ENCODE results near the gene SND1. TPM values are rescaled to one million over a fixed set of nuclear protein-coding genes. Genes with fewer than 3 reads are reported as not detected.

The SND1 gene
- total and polyA plus RNA-seq, 7 donors = 29.2 to 72.8 (median 48.2) TPM

DNA sequence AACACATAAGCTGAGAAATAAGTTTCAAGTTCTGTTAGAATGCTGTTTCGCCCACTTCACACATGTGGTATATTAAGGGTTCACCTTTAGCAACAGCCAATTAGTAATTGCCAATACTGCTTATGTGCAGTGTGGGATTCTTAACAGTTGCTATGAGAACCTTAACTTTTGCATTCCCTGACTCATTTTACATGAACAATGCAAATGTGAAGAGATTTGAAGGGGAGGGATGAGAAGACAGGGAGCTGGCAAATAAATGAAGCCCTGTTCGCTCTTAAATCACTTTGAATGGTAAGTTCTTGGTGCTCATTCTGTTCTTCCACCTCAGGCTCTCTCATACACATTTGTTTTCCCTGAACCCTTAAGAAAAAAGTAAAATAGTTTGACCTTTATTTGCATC is 296.9 kb downstream of the SND1 start:
- DNase-seq = no peak
- Histone ChIP-seq H3K9me3 (no peaks in the 10 kb centered on the region), H3K27ac (no peak overlapping the region), H3K4me3 (no peak overlapping the region), H3K36me3 (ENCODE audit: insufficient read depth in 1 of 2, low read depth in 1 of 2) (no peaks in the 10 kb centered on the region), H3K27me3 (ENCODE audit: insufficient read depth in 3 of 3, low read length in 2 of 3) (no peaks in the 10 kb centered on the region), H3K4me1 (no peaks in the 10 kb centered on the region)
- WGBS, 3 donors = 97 to 100% (median 99%) methylated on average over 2 of the region's 2 CpGs
- intact Hi-C loops (cut with DNase I) = no loop called here
- TF ChIP-seq, protein P1, sequence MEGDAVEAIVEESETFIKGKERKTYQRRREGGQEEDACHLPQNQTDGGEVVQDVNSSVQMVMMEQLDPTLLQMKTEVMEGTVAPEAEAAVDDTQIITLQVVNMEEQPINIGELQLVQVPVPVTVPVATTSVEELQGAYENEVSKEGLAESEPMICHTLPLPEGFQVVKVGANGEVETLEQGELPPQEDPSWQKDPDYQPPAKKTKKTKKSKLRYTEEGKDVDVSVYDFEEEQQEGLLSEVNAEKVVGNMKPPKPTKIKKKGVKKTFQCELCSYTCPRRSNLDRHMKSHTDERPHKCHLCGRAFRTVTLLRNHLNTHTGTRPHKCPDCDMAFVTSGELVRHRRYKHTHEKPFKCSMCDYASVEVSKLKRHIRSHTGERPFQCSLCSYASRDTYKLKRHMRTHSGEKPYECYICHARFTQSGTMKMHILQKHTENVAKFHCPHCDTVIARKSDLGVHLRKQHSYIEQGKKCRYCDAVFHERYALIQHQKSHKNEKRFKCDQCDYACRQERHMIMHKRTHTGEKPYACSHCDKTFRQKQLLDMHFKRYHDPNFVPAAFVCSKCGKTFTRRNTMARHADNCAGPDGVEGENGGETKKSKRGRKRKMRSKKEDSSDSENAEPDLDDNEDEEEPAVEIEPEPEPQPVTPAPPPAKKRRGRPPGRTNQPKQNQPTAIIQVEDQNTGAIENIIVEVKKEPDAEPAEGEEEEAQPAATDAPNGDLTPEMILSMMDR (IDR thresholded peaks at IDR 0.05) = no peak
- no peak for ATAC-seq

DNA sequence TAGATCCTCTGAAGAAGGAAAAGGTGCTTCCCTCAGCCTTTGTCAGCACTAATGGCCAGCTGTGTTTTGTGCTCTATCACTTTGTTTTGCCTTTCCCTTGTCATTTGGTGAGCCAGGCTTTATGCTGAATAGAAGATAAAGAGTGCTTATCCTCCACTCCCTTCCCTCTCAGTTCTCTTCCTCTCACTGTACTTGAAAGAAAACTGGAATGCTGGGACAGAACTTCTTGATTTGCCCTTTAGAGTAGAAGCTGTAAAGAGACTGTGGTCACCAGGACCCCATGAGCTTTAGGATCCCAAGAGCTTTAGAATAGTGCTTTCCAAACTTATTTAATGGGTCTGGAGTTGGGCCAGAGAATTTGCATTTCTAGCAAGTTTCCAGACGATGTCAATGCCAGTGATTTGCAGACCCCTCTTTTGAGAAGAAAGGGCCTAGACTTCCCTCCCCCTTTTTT is 297.8 kb downstream of the SND1 start:
- TF ChIP-seq, protein P1 (IDR thresholded peaks at IDR 0.05) = no peak
- Histone ChIP-seq H3K27me3 (ENCODE audit: insufficient read depth in 3 of 3, low read length in 2 of 3) (no peaks in the 10 kb centered on the region), H3K27ac (no peak overlapping the region), H3K4me3 (no peak overlapping the region), H3K4me1 (no peaks in the 10 kb centered on the region), H3K9me3 (no peaks in the 10 kb centered on the region), H3K36me3 (ENCODE audit: insufficient read depth in 1 of 2, low read depth in 1 of 2) (no peaks in the 10 kb centered on the region)
- intact Hi-C loops (cut with DNase I) = no loop called here
- ATAC-seq (no peak), DNase-seq (no peak)
- 62 to 74% (median 65%) methylated on average over 1 of the region's 1 CpG for WGBS, 3 donors

GRCh38 chr7:127950233-127950935 is 298.4 kb downstream of the SND1 start:
- Histone ChIP-seq H3K4me3 (no peak overlapping the region), H3K27me3 (ENCODE audit: insufficient read depth in 3 of 3, low read length in 2 of 3) (no peaks in the 10 kb centered on the region), H3K36me3 (ENCODE audit: insufficient read depth in 1 of 2, low read depth in 1 of 2) (no peaks in the 10 kb centered on the region), H3K9me3 (no peaks in the 10 kb centered on the region), H3K4me1 (no peaks in the 10 kb centered on the region), H3K27ac (no peak overlapping the region)
- WGBS, 3 donors = 94 to 96% (median 96%) methylated on average over 6 of the region's 6 CpGs
- intact Hi-C loops (cut with DNase I) = no loop called here
- DNase-seq (no peak), ATAC-seq (no peak)
- TF ChIP-seq, protein P1 (IDR thresholded peaks at IDR 0.05) = no peak

- WGBS, 3 donors = 82 to 87% (median 83%) methylated on average over 5 of the region's 5 CpGs
- TF ChIP-seq, protein P1 (IDR thresholded peaks at IDR 0.05) = no peak
- intact Hi-C loops (cut with DNase I) = no loop called here
- DNase-seq = no peak
- Histone ChIP-seq H3K4me3 (no peak overlapping the region), H3K27ac (no peak overlapping the region), H3K36me3 (ENCODE audit: insufficient read depth in 1 of 2, low read depth in 1 of 2) (no peaks in the 10 kb centered on the region), H3K27me3 (ENCODE audit: insufficient read depth in 3 of 3, low read length in 2 of 3) (no peaks in the 10 kb centered on the region), H3K9me3 (no peaks in the 10 kb centered on the region), H3K4me1 (no peaks in the 10 kb centered on the region)
- ATAC-seq = no peak
These were observed 301.7 kb downstream of the SND1 start for GRCh38 chr7:127953423-127954356.
